AG08396 (cell line): ENCODE results near the gene TBC1D2B.
"Not testable (repeated sequence)": the region's sequence is repeated elsewhere in the genome, so short reads cannot be mapped to it uniquely, and the experiment has no call there.

Experiments
- DNase-seq: peaks from one replicate; pipeline ENCODE4 v3.0.0; 2012; ENCODE audit warnings: low spot score, mixed read lengths

The TBC1D2B gene

GRCh38 chr15:77974416-77975331 lies 102.8 kb downstream of the TBC1D2B start:
- no peak for DNase-seq

DNA sequence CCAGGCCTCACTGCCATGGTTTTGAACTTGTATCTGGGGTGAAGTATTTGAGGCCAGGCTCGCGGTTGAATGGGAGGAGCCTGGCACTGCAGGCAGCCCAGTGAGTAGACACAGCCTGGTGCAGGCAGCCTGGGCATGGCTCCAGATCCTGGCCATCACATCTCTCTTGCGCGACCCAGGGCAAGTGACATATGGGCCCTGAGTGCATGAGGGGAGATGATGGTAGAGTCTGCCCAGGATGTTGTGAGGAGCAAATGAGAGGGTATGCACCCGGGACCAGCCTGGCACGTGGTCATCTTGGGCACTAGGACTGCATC lies 103.5 kb downstream of the TBC1D2B start:
- peak; percentile 78 for DNase-seq

- DNase-seq, result not testable (repeated sequence)
These were observed 104.0 kb downstream of the TBC1D2B start for GRCh38 chr15:77973273-77974097.

DNA sequence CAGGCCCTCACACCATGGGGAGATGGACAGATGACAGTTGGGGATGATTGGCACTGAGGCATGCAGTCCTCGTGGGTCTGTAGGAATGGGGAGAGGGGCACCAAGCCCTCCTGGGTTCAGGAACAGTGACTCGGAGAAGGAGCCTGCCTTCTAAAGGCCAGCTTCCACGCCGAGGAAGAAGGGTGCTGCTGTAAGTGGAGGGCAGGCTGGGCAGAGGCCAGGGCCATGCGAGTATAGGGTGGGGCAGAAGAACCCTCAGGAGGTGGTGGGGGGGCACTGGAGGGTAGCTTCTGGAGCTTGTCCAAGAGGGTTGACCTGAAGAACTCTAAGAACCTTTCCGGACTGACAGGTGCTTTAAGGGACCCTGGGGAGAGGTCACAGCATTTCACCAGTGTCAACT lies 104.8 kb downstream of the TBC1D2B start:
- not testable (repeated sequence) for DNase-seq

GRCh38 chr15:77971875-77972274 lies 105.6 kb downstream of the TBC1D2B start:
- DNase-seq, result not testable (repeated sequence)

DNA sequence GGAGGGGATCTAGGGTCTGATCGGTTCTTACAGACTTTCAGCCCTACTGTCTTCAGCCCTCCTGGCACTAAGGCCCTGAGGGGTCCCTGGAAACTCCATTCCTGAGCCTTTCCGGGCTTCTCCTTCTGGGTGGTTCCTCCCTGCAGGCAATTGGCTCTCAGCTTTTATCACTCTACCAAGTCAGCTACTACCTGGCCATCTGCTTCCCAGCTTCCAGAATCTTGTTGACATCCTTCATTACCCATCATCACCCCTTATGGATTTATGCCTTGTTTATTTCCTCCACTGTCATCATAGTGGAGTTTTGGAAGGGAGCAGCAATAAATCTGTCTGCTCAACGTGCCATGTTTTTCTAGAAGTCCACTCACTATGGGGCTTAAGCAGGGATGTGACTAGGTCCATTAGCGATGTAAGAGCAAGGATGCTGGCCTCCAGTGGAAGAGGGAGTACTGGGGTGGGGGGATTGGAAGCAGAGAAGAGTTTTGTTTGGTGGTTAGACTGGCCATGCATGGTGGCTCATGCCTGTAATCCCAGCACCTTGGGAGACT lies 106.6 kb downstream of the TBC1D2B start:
- DNase-seq, result not testable (repeated sequence)

- no peak for DNase-seq
These were observed 108.5 kb downstream of the TBC1D2B start for GRCh38 chr15:77969055-77969454.

DNA sequence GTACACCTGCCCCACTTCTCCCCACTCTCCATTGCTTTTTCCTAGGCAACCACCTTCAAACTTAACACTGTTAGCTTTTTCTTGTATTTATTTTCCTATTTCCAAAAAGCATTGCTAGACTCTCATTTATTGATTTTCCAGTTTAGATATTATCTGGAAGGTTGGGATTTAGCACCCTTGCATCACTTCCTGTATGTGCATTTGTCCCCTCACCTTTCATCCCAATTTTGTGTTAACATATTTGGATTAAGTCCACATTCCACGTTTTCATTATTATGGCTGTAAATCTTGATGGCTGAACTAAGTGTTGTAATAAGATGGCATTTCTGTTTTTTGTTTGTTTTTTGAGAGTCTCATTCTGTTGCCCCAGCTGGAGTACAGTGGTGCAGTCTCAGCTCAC lies 109.7 kb downstream of the TBC1D2B start:
- no peak for DNase-seq

- DNase-seq, result not testable (repeated sequence)
These were observed 110.3 kb downstream of the TBC1D2B start for GRCh38 chr15:77967235-77967615.

DNA sequence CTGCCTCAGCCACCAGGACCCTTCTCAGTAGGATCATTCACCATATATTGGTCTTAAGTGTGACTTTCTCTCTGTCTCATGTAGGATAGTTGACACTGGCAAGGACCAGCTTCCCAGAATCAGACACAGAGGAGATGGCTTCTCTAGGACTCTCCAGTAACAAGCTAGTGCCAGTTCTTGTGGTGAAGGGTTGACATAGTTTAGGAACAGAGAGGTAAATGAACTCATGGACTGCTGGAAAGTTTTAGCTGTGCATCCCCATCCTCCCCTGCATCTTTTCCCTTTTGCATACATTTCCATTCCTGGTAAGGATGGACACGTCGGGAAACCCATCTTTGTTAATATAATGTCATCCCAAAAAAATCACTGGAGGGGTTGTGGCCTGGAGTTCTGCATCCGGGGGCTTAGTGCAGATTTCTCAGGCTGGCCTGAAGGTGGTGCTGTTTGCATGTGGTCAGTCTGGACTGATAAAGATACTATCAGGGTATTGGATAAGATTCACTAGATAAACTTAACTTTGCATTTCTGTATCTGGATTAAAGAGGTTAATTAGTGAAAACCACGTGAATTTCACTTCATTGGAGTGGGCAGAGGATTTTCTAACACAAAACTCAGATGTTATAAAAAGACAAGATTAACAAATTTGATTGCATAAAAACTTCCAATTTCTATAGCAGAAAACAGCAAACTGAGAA lies 110.8 kb downstream of the TBC1D2B start:
- DNase-seq, result peak; percentile 78

- no peak for DNase-seq
These were observed 113.3 kb downstream of the TBC1D2B start for GRCh38 chr15:77964193-77964592.

- peak; percentile 81 for DNase-seq
These were observed 118.1 kb downstream of the TBC1D2B start for GRCh38 chr15:77959432-77959879.

GRCh38 chr15:77958716-77959431 lies 118.6 kb downstream of the TBC1D2B start:
- DNase-seq, result not testable (repeated sequence)

DNA sequence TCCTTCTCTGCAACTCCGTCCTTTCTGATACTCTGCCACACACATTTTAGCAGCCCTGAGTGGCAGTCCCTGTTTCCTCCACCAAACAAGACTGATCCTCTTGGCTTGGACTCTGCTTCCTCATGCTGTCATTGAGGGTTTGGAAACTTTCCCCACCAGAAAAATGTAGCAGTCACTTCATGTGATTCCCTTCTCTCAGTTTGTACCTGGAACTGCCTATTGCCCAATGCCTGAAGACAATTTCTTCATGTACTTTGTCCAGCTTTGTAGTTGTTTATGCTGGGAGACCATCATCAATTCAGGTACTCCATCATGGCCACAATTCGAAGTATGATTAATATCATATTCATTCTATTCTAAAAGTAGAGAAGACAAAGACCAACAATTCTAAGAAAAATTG lies 119.5 kb downstream of the TBC1D2B start:
- not testable (repeated sequence) for DNase-seq

GRCh38 chr15:77953926-77954325 lies 123.6 kb downstream of the TBC1D2B start:
- DNase-seq, result not testable (repeated sequence)

DNA sequence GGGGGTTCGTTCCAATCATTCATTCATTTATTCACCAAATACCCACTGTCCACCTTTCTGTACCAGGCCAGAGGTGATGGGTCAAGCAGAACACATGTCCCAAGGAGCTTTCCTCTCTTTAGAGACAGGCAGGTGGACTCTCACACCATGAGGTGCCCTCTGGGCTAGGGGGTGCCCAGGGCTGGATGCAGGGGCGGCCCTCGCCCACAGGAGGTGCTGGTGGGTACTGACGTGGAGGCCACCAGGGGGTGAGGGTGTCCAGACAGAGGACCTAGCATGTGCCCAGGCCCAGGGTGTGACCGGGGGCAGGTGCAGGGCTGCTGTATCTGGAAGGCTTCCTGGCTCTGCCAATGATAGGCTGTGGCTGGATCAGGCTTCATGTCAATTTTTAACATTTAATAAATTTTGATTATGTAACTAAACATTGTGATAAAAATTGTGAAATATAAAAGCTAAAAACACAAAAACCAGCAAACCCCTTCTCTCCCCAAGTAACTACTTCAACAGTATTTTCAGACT lies 124.5 kb downstream of the TBC1D2B start:
- DNase-seq, result not testable (repeated sequence)

DNA sequence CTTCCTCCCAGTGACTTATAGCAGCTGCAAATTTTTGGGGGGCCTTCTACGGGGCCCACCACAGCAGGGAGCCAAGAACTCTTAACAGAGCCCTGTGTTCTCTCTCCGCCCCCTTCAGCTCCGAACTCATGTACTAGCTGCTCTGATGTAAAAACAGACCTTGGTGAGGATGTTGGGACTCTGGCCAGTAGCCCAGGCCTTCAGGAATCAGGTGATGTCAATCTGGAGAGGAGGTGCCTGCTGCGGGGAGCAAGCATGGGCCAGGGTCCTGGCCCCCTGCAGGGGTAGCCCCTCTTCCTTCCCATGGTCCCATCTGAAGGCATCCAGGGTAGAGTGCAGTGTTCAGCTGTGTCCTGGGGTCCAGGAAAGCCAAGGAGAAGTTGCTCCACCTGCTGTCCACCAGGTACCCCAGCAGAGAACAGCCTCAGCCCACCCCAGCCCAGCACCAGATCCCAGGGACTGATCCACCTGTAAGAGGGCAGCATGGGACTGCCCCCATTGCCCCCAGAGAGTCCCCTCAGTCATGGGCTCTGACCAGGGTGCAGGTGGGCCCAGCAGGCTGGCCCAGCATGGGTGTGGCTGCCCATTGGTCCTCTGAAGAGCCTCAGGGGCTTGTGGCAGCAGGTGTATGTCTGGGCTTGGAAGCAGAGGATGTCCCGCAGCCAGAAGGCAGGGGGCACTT lies 126.3 kb downstream of the TBC1D2B start:
- DNase-seq, result not testable (repeated sequence)

GRCh38 chr15:77950470-77950869 lies 127.0 kb downstream of the TBC1D2B start:
- DNase-seq, result not testable (repeated sequence)

DNA sequence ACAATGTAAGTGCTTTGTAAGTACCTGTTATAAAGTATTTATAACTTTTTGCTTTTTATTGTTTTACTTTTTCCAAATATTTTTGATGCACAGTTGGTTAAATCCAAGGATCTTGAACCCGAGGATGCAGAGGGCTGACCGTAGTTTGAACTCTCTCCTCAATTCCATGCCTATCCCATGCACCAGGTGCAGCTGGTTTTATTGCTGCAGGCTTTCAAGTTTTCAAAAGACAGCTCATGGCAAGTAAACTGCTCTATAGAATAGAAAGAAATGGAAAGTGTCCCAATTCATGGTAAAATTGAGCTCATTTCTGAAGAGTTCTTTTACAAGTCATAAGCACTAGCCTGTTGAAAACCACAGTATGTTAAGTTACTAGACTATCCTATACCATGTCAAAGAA lies 131.9 kb downstream of the TBC1D2B start:
- no peak for DNase-seq
